PC-3 (cell line): ENCODE results near the gene KIF5C.

Experiments used
- CTCF ChIP-seq: fragments of 300-600 bp; sonication (generic); conservative IDR thresholded peaks from 2 replicates; pipeline ENCODE4 v1.5.1; 2017; ENCODE audit warnings: antibody characterized with exemption, low read depth, mild to moderate bottlenecking, low read length
- EZH2 ChIP-seq: fragments of 300-600 bp; sonication (generic); IDR thresholded peaks from one replicate; pipeline ENCODE4 v1.6.1; 2017; ENCODE audit warnings: antibody characterized with exemption, mild to moderate bottlenecking, low read length; ENCODE audit not compliant: unreplicated experiment
- EZH2phosphoT487 ChIP-seq: fragments of 300-600 bp; sonication (generic); IDR thresholded peaks from 2 replicates; pipeline ENCODE4 v1.6.1; 2018; ENCODE audit warnings: mild to moderate bottlenecking, antibody characterized with exemption, low read length, borderline replicate concordance

- no peak for TF ChIP-seq CTCF
- no peak for TF ChIP-seq EZH2phosphoT487
- no peak for TF ChIP-seq EZH2
These were observed 180.7 kb downstream of the KIF5C start for GRCh38 chr2:149055751-149056150.
